ENCODE measurements around the gene ANAPC7. TPM values are rescaled to one million over a fixed set of nuclear protein-coding genes. Genes with fewer than 3 reads are reported as not detected.

ANAPC7 gene
- total and polyA plus RNA-seq, 2 of the 13 experiments (the other 11 are each of a cell fraction or from before 2014, with no cell fraction given) = 40.0 to 69.1 TPM

DNA sequence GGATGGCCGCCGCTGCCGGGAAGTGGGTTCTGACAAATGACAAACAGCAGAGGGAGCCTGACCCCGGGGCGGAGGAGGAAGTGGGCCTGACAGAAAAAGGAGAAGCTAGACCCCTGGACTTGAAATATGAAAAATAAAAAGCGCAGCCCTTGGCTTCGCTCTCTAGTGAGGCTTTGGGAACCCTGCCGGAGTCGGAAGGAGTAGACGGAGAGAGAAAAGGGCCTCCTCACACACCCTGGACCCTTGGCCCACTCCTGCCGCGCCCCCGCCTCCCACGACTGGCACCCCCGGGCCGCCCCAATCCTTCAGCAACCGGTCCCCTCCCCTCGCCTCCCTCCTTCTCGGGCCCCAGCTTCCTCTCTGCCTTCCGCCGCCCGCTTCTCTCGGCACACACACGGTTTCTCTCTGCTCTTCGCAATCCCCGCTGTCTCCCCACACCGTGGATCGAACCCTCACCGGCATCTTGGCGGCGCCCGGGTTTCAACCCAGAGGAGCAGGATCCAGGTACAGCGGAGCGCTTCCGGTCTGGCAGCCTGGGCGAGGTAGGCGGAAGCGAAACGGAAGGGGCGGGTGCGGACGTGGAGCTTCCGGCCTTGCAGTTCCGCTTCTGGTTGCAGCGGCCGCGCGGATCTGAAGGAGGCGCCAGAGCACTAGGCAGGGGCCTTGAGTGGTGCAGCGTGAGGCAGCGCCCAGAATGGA, 46.4 kb upstream of the ANAPC7 start, which contains the start of gene ARPC3 (continued):
- TF ChIP-seq ZNF567 (CRISPR knock-in tag; IDR thresholded peaks at IDR 0.05; ENCODE audit: borderline replicate concordance) = no peak; the same call in none of the 2 replicates
- TF ChIP-seq, protein P1, sequence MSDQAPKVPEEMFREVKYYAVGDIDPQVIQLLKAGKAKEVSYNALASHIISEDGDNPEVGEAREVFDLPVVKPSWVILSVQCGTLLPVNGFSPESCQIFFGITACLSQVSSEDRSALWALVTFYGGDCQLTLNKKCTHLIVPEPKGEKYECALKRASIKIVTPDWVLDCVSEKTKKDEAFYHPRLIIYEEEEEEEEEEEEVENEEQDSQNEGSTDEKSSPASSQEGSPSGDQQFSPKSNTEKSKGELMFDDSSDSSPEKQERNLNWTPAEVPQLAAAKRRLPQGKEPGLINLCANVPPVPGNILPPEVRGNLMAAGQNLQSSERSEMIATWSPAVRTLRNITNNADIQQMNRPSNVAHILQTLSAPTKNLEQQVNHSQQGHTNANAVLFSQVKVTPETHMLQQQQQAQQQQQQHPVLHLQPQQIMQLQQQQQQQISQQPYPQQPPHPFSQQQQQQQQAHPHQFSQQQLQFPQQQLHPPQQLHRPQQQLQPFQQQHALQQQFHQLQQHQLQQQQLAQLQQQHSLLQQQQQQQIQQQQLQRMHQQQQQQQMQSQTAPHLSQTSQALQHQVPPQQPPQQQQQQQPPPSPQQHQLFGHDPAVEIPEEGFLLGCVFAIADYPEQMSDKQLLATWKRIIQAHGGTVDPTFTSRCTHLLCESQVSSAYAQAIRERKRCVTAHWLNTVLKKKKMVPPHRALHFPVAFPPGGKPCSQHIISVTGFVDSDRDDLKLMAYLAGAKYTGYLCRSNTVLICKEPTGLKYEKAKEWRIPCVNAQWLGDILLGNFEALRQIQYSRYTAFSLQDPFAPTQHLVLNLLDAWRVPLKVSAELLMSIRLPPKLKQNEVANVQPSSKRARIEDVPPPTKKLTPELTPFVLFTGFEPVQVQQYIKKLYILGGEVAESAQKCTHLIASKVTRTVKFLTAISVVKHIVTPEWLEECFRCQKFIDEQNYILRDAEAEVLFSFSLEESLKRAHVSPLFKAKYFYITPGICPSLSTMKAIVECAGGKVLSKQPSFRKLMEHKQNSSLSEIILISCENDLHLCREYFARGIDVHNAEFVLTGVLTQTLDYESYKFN (CRISPR knock-in tag; conservative IDR thresholded peaks at IDR 0.05) = no peak
- TF ChIP-seq, protein P2, sequence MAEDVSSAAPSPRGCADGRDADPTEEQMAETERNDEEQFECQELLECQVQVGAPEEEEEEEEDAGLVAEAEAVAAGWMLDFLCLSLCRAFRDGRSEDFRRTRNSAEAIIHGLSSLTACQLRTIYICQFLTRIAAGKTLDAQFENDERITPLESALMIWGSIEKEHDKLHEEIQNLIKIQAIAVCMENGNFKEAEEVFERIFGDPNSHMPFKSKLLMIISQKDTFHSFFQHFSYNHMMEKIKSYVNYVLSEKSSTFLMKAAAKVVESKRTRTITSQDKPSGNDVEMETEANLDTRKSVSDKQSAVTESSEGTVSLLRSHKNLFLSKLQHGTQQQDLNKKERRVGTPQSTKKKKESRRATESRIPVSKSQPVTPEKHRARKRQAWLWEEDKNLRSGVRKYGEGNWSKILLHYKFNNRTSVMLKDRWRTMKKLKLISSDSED (CRISPR knock-in tag; IDR thresholded peaks at IDR 0.05) = no peak
- TF ChIP-seq ZNF503 (CRISPR knock-in tag; IDR thresholded peaks at IDR 0.05) = no peak
- TF ChIP-seq, protein P3, sequence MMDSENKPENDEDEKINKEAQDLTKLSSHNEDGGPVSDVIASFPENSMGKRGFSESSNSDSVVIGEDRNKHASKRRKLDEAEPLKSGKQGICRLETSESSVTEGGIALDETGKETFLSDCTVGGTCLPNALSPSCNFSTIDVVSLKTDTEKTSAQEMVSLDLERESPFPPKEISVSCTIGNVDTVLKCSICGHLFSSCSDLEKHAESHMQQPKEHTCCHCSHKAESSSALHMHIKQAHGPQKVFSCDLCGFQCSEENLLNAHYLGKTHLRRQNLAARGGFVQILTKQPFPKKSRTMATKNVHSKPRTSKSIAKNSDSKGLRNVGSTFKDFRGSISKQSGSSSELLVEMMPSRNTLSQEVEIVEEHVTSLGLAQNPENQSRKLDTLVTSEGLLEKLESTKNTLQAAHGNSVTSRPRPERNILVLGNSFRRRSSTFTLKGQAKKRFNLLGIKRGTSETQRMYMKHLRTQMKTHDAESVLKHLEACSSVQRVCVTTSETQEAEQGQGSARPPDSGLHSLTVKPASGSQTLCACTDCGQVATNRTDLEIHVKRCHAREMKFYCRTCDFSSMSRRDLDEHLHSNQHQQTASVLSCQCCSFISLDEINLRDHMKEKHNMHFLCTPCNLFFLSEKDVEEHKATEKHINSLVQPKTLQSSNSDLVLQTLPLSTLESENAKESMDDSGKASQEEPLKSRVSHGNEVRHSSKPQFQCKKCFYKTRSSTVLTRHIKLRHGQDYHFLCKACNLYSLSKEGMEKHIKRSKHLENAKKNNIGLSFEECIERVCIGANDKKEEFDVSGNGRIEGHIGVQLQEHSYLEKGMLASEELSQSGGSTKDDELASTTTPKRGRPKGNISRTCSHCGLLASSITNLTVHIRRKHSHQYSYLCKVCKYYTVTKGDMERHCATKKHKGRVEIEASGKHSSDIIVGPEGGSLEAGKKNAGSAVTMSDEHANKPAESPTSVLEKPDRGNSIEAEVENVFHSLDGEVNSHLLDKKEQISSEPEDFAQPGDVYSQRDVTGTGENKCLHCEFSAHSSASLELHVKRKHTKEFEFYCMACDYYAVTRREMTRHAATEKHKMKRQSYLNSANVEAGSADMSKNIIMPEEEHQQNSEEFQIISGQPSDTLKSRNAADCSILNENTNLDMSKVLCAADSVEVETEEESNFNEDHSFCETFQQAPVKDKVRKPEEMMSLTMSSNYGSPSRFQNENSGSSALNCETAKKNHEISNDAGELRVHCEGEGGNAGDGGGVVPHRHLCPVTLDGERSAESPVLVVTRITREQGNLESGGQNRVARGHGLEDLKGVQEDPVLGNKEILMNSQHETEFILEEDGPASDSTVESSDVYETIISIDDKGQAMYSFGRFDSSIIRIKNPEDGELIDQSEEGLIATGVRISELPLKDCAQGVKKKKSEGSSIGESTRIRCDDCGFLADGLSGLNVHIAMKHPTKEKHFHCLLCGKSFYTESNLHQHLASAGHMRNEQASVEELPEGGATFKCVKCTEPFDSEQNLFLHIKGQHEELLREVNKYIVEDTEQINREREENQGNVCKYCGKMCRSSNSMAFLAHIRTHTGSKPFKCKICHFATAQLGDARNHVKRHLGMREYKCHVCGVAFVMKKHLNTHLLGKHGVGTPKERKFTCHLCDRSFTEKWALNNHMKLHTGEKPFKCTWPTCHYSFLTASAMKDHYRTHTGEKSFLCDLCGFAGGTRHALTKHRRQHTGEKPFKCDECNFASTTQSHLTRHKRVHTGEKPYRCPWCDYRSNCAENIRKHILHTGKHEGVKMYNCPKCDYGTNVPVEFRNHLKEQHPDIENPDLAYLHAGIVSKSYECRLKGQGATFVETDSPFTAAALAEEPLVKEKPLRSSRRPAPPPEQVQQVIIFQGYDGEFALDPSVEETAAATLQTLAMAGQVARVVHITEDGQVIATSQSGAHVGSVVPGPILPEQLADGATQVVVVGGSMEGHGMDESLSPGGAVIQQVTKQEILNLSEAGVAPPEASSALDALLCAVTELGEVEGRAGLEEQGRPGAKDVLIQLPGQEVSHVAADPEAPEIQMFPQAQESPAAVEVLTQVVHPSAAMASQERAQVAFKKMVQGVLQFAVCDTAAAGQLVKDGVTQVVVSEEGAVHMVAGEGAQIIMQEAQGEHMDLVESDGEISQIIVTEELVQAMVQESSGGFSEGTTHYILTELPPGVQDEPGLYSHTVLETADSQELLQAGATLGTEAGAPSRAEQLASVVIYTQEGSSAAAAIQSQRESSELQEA (CRISPR knock-in tag; IDR thresholded peaks at IDR 0.05; ENCODE audit: not compliant biosample characterization) = peak; percentile 53
- TF ChIP-seq ZNF878 (CRISPR knock-in tag; IDR thresholded peaks at IDR 0.05) = no peak
- TF ChIP-seq CHD2 (IDR thresholded peaks at IDR 0.05; ENCODE audit: low read depth, low read length) = no peak
- no peak; the same call in none of the 2 replicates for TF ChIP-seq SMAD3 (CRISPR knock-in tag; IDR thresholded peaks at IDR 0.05)
- TF ChIP-seq ZNF75D (CRISPR knock-in tag; IDR thresholded peaks at IDR 0.05; ENCODE audit: borderline replicate concordance) = no peak
- TF ChIP-seq ONECUT2 (CRISPR knock-in tag; IDR thresholded peaks at IDR 0.05) = no peak; the same call in 1 of the 2 replicates
- peak; percentile 70; the same call in 1 of the 2 replicates for TF ChIP-seq KAT7 (CRISPR knock-in tag; IDR thresholded peaks at IDR 0.05; ENCODE audit: borderline replicate concordance)
- TF ChIP-seq ZNF329 (CRISPR knock-in tag; IDR thresholded peaks at IDR 0.05; ENCODE audit: low read depth) = peak; percentile 51; the same call in 1 of the 2 replicates
- peak; percentile 93 for TF ChIP-seq ZNF350 (CRISPR knock-in tag; IDR thresholded peaks at IDR 0.05; ENCODE audit: borderline replicate concordance, low read depth)

Measured in HepG2 (cell line).